ENCODE data around the gene CDK19. TPM values are rescaled to one million over a fixed set of nuclear protein-coding genes. Genes with fewer than 3 reads are reported as not detected.
A peak's percentile ranks its signal among the peaks of the same experiment; 100 is the strongest.

CDK19 gene
- total RNA-seq, 1 experiment from 2014 or later: 7.0 TPM

GRCh38 chr6:110799655-110800054, 15.6 kb downstream of the CDK19 start:
- no peak overlapping the region for H2BK120ac ChIP-seq (ENCODE audit: low read depth, low read length, poor library complexity, severe bottlenecking)
- H3K79me2 ChIP-seq (ENCODE audit: insufficient read depth, low read length): peaks cover 2% of the 10 kb centered on the region; the same call in 1 of the 2 replicates
- no peak overlapping the region for H3K23ac ChIP-seq (ENCODE audit: insufficient read length, low read depth, low read length)
- H3K9ac ChIP-seq (ENCODE audit: extremely low read depth, insufficient read length, low read length): no peak overlapping the region
- no peak overlapping the region for H3K14ac ChIP-seq (ENCODE audit: insufficient read depth, low read length)
- H3T11ph ChIP-seq (ENCODE audit: low read length): no peak overlapping the region
- H3K36me3 Mint-ChIP-seq (ENCODE audit: insufficient read depth in 1 of 3, low read depth in 3 of 3): peaks cover 0 to 23% (median 12%) of the 10 kb centered on the region in 3 experiments; a peak in 4 of 7 replicates
- no peaks in the 10 kb centered on the region for H4K20me1 ChIP-seq (ENCODE audit: control insufficient read depth, insufficient read depth, insufficient read length)
- no peak overlapping the region for H4K8ac ChIP-seq (replicated peaks; ENCODE audit: insufficient read length, low read depth, low read length)
- H3K4me2 ChIP-seq (ENCODE audit: insufficient read depth, insufficient read length, low read length): no peak overlapping the region
- no peak overlapping the region for H4K5ac ChIP-seq (ENCODE audit: insufficient read length, low read depth, low read length)
- no CpG with 5 or more reads among the region's 5 CpGs for WGBS (ENCODE audit: extremely low coverage, insufficient read length, low lambda C conversion rate)
- no peak overlapping the region for H2BK12ac ChIP-seq (ENCODE audit: insufficient read length, low read depth, low read length)
- H3K4me3 Mint-ChIP-seq: no peak overlapping the region
- H3K56ac ChIP-seq (ENCODE audit: insufficient read length, low read depth, low read length): no peak overlapping the region
- no peak overlapping the region for H3K27ac ChIP-seq (ENCODE audit: insufficient read length, low read depth, low read length)
- no peak for DNase-seq
- H4K91ac ChIP-seq (ENCODE audit: insufficient read length, low read depth, low read length): no peak overlapping the region
- no peak overlapping the region for H2BK15ac ChIP-seq (ENCODE audit: low read depth, low read length)
- no peaks in the 10 kb centered on the region for H3K4me1 Mint-ChIP-seq
- H2AK5ac ChIP-seq (ENCODE audit: insufficient read length, low read length): no peak overlapping the region
- peaks cover 6 to 12% of the 10 kb centered on the region in 2 experiments for H3K9me3 Mint-ChIP-seq
- H2AFZ ChIP-seq (ENCODE audit: low read length): no peak overlapping the region
- peak overlapping the region in 1 of 3 experiments; percentile 81; a peak in 1 of 7 replicates for H3K27ac Mint-ChIP-seq
- no peak for TF ChIP-seq CTCF (conservative IDR thresholded peaks at IDR 0.05)
- no peaks in the 10 kb centered on the region for H3K27me3 ChIP-seq (ENCODE audit: insufficient read depth, low read length)
- H3K4me1 ChIP-seq (ENCODE audit: insufficient read depth, low read length): no peaks in the 10 kb centered on the region
- no peaks in the 10 kb centered on the region for H3K27me3 Mint-ChIP-seq (ENCODE audit: low read depth)
- H2BK20ac ChIP-seq (ENCODE audit: low read depth, low read length, poor library complexity, severe bottlenecking): no peak overlapping the region
- no peaks in the 10 kb centered on the region for H3K23me2 ChIP-seq (ENCODE audit: insufficient read length, low read depth, low read length, poor library complexity, severe bottlenecking)
- H3K9me3 ChIP-seq (ENCODE audit: control insufficient read depth, low read depth, low read length): no peaks in the 10 kb centered on the region
- no peaks in the 10 kb centered on the region for H3K79me1 ChIP-seq (ENCODE audit: insufficient read depth, low read depth, low read length, poor library complexity, severe bottlenecking)
- no peak overlapping the region for H2BK5ac ChIP-seq (ENCODE audit: insufficient read length, low read length)
- H3K18ac ChIP-seq (ENCODE audit: insufficient read length, low read depth, low read length): no peak overlapping the region
- no peak overlapping the region for H3K4ac ChIP-seq (ENCODE audit: low read depth, low read length)

All from H9 (cell line).